IMR-90 (cell line): ENCODE data around the gene GPRIN3. TPM values are rescaled to one million over a fixed set of nuclear protein-coding genes. Genes with fewer than 3 reads are reported as not detected.

ENCODE experiments used
- ATAC-seq: fragments of 200-7000 bp; cut with Tn5 transposase; 2 replicates; pipeline ENCODE4 v1.9.1; 2020; ENCODE audit warnings: low read depth, mild to moderate bottlenecking, moderate library complexity
- BruUV-seq: library from RNA; stranded (reverse); fragments of 400-500 nt; replicated peaks from 2 replicates; lab custom pipeline; 2021; lab: Mats Ljungman, UMichigan
- CTCF ChIA-PET: fragments of 300-600 bp; formaldehyde crosslinking; extraction: SDS; loops from one replicate; lab custom pipeline; 2021; ENCODE audit warnings: antibody characterized with exemption; lab: Yijun Ruan, JAX
- POLR2A ChIA-PET: fragments of 300-600 bp; sonication (Branson Sonifier 250); formaldehyde crosslinking; loops from one replicate; lab custom pipeline; 2022; ENCODE audit warnings: antibody characterized with exemption; ENCODE audit not compliant: unreplicated experiment; lab: Charles Lee
- DNase-seq: peaks from one replicate; pipeline ENCODE4 v3.0.0; 2013
- H2AFZ ChIP-seq: replicated peaks from 2 replicates; pipeline ENCODE3; 2013; ENCODE audit warnings: low read length, mild to moderate bottlenecking; ENCODE audit not compliant: poor library complexity
- H2AK5ac ChIP-seq: 2 replicates; pipeline ENCODE4 v1.6.1; 2013; ENCODE audit warnings: low read depth, low read length, inconsistent platforms
- H2AK9ac ChIP-seq: replicated peaks from 2 replicates; pipeline ENCODE3; 2013; ENCODE audit warnings: mild to moderate bottlenecking, low read depth, low read length, moderate library complexity; ENCODE audit not compliant: poor library complexity
- H2BK120ac ChIP-seq: 2 replicates; pipeline ENCODE4 v1.6.1; 2013; ENCODE audit warnings: low read depth, low read length, inconsistent platforms
- H2BK15ac ChIP-seq: 3 replicates; pipeline ENCODE4 v1.6.1; 2013; ENCODE audit warnings: low read depth, low read length, inconsistent platforms
- H2BK20ac ChIP-seq: 2 replicates; pipeline ENCODE4 v1.6.1; 2013; ENCODE audit warnings: low read depth, mild to moderate bottlenecking, inconsistent platforms, low read length, moderate library complexity
- H2BK5ac ChIP-seq: 2 replicates; pipeline ENCODE4 v1.6.1; 2013; ENCODE audit warnings: mild to moderate bottlenecking, low read depth, low read length, inconsistent platforms; ENCODE audit not compliant: poor library complexity, severe bottlenecking
- H3K14ac ChIP-seq: replicated peaks from 2 replicates; pipeline ENCODE4 v1.6.1; 2013; ENCODE audit warnings: low read depth, low read length, inconsistent platforms
- H3K18ac ChIP-seq: 2 replicates; pipeline ENCODE4 v1.6.1; 2013; ENCODE audit warnings: low read depth, low read length, control low read depth
- H3K23ac ChIP-seq: 2 replicates; pipeline ENCODE4 v1.6.1; 2013; ENCODE audit warnings: low read depth, low read length, inconsistent platforms
- H3K27ac ChIP-seq: 2 replicates; pipeline ENCODE4 v1.5.1; 2013; ENCODE audit warnings: mild to moderate bottlenecking, control low read depth, low read length; ENCODE audit not compliant: insufficient read depth
- H3K27me3 ChIP-seq: 2 replicates; pipeline ENCODE4 v1.6.1; 2013; ENCODE audit warnings: low read length; ENCODE audit not compliant: control insufficient read depth, insufficient read depth
- H3K36me3 ChIP-seq: 2 replicates; pipeline ENCODE4 v1.6.1; 2013; ENCODE audit warnings: low read length, mixed read lengths; ENCODE audit not compliant: control insufficient read depth, insufficient read depth
- H3K4ac ChIP-seq: 2 replicates; pipeline ENCODE4 v1.6.1; 2013; ENCODE audit warnings: low read depth, low read length, inconsistent platforms
- H3K4me1 ChIP-seq: 2 replicates; pipeline ENCODE4 v1.6.1; 2013; ENCODE audit warnings: low read length, mixed read lengths; ENCODE audit not compliant: control insufficient read depth, insufficient read depth
- H3K4me2 ChIP-seq: 2 replicates; pipeline ENCODE4 v1.6.1; 2013; ENCODE audit warnings: low read depth, mild to moderate bottlenecking, control low read depth, low read length, moderate library complexity
- H3K4me3 ChIP-seq: 2 replicates; pipeline ENCODE4 v1.5.1; 2013; ENCODE audit warnings: low read depth, mild to moderate bottlenecking, control low read depth, low read length, moderate library complexity; ENCODE audit not compliant: insufficient read depth
- H3K56ac ChIP-seq: 2 replicates; pipeline ENCODE4 v1.6.1; 2013; ENCODE audit warnings: low read length, inconsistent platforms; ENCODE audit not compliant: insufficient read depth; ENCODE audit errors: extremely low read depth
- H3K79me1 ChIP-seq, 2 experiments: 2 replicates each; pipeline ENCODE4 v1.6.1; 2013; ENCODE audit warnings: low read length in 2 of 2, inconsistent platforms in 1 of 2, low read depth in 1 of 2
- H3K9ac ChIP-seq: 2 replicates; pipeline ENCODE4 v1.6.1; 2013; ENCODE audit warnings: low read depth, low read length, control low read depth
- H3K9me1 ChIP-seq: 2 replicates; pipeline ENCODE4 v1.6.1; 2013; ENCODE audit warnings: low read length, inconsistent platforms; ENCODE audit not compliant: insufficient read depth
- H3K9me3 ChIP-seq: 2 replicates; pipeline ENCODE4 v1.6.1; 2013; ENCODE audit warnings: low read length; ENCODE audit not compliant: control insufficient read depth, insufficient read depth
- H4K20me1 ChIP-seq: 2 replicates; pipeline ENCODE4 v1.6.1; 2013; ENCODE audit warnings: low read length, inconsistent platforms; ENCODE audit not compliant: insufficient read depth
- H4K5ac ChIP-seq: 2 replicates; pipeline ENCODE4 v1.6.1; 2013; ENCODE audit warnings: mild to moderate bottlenecking, low read depth, low read length, control low read depth
- H4K8ac ChIP-seq, 2 experiments: 2 replicates each; pipeline ENCODE4 v1.6.1; 2013; ENCODE audit warnings: low read depth in 2 of 2, low read length in 2 of 2, control low read depth in 1 of 2, inconsistent platforms in 1 of 2
- H4K91ac ChIP-seq: 2 replicates; pipeline ENCODE4 v1.6.1; 2013; ENCODE audit warnings: low read depth, low read length, inconsistent platforms; ENCODE audit not compliant: insufficient read depth
- BHLHE40 ChIP-seq: fragments of 150-350 bp; IDR thresholded peaks from 2 replicates; pipeline ENCODE4 v1.6.1; 2016; ENCODE audit warnings: mild to moderate bottlenecking, low read depth, low read length
- CEBPB ChIP-seq: IDR thresholded peaks from 2 replicates; pipeline ENCODE4 v1.6.1; 2012; ENCODE audit warnings: low read depth, low read length, improper control_type of control experiment
- CHD1 ChIP-seq: IDR thresholded peaks from 2 replicates; pipeline ENCODE4 v1.6.1; 2012; ENCODE audit warnings: low read depth, low read length, improper control_type of control experiment
- FOS ChIP-seq: fragments of 150-350 bp; IDR thresholded peaks from 2 replicates; pipeline ENCODE4 v1.6.1; 2016; ENCODE audit warnings: low read depth, low read length
- MAFK ChIP-seq: IDR thresholded peaks from 2 replicates; pipeline ENCODE4 v1.6.1; 2012; ENCODE audit warnings: low read depth, low read length, improper control_type of control experiment
- MAZ ChIP-seq: IDR thresholded peaks from 2 replicates; pipeline ENCODE4 v1.6.1; 2012; ENCODE audit warnings: low read depth, mild to moderate bottlenecking, low read length, improper control_type of control experiment, moderate library complexity, borderline replicate concordance
- MXI1 ChIP-seq: IDR thresholded peaks from 2 replicates; pipeline ENCODE4 v1.6.1; 2012; ENCODE audit warnings: low read depth, mild to moderate bottlenecking, low read length, moderate library complexity, borderline replicate concordance
- NFE2L2 ChIP-seq: fragments of 150-350 bp; IDR thresholded peaks from 2 replicates; pipeline ENCODE4 v1.6.1; 2016; ENCODE audit warnings: low read depth, mild to moderate bottlenecking, low read length
- POLR2A ChIP-seq: IDR thresholded peaks from 2 replicates; pipeline ENCODE4 v1.6.1; 2012; ENCODE audit warnings: mild to moderate bottlenecking, low read depth, low read length
- RAD21 ChIP-seq: IDR thresholded peaks from 2 replicates; pipeline ENCODE4 v1.6.1; 2012; ENCODE audit warnings: low read length, improper control_type of control experiment
- RCOR1 ChIP-seq: IDR thresholded peaks from 2 replicates; pipeline ENCODE4 v1.6.1; 2012; ENCODE audit warnings: mild to moderate bottlenecking, low read length, improper control_type of control experiment; ENCODE audit not compliant: insufficient replicate concordance
- RFX5 ChIP-seq: IDR thresholded peaks from 2 replicates; pipeline ENCODE4 v1.8.0; 2012; ENCODE audit warnings: low read depth, mild to moderate bottlenecking, low read length, moderate library complexity
- SMC3 ChIP-seq: fragments of 150-350 bp; IDR thresholded peaks from 2 replicates; pipeline ENCODE4 v1.6.1; 2016; ENCODE audit warnings: low read depth, mild to moderate bottlenecking, antibody characterized with exemption, low read length, moderate library complexity
- WGBS, 2 experiments: methylation state at CpG; one replicate each; pipeline versions ENCODE4 v1.1.5 to v1.1.7; 2013; ENCODE audit warnings: missing lambda C conversion rate in 2 of 2; ENCODE audit not compliant: insufficient read length in 1 of 2; ENCODE audit errors: extremely low coverage in 2 of 2; 5-methylcytosine and 5-hydroxymethylcytosine counted together
- dilution Hi-C: fragments of 300-500 bp; cut with HindIII; formaldehyde crosslinking; loops from one replicate; pipeline ENCODE4 v1.14.3; 2018; ENCODE audit warnings: low sequenced_read_pairs; ENCODE audit not compliant: unreplicated experiment
- in situ Hi-C: fragments of 300-500 bp; cut with MboI; formaldehyde crosslinking; loops from 3 replicates; pipeline ENCODE4 v1.14.3; 2019; ENCODE audit warnings: low sequenced_read_pairs, inconsistent platforms, mixed read lengths
- intact Hi-C: fragments of 100-400 bp; cut with micrococcal nuclease; formaldehyde crosslinking; loops from 2 replicates; pipeline ENCODE4 v1.10.0; 2022
- polyA plus RNA-seq, 3 experiments: library from polyadenylated mRNA; depleted of rRNA; stranded (reverse); fragments of >200 nt; gene quantifications; 2 replicates each; pipeline ENCODE4 v1.2.3, GENCODE V29; 2012; ENCODE audit warnings: low replicate concordance in 1 of 3
- total RNA-seq: library from RNA; depleted of rRNA; stranded (reverse); fragments of >200 nt; gene quantifications from 2 replicates; pipeline ENCODE4 v1.2.3, GENCODE V29; 2012
- TF ChIP-seq, protein P1 (sequence below): fragments of 150-350 bp; IDR thresholded peaks from 2 replicates; pipeline ENCODE4 v1.6.1; 2017; ENCODE audit warnings: mild to moderate bottlenecking, antibody characterized with exemption, low read length, low read depth
- TF ChIP-seq, protein P2 (sequence below): fragments of 150-350 bp; IDR thresholded peaks from 2 replicates; pipeline ENCODE4 v1.6.1; 2016; ENCODE audit warnings: low read depth, mild to moderate bottlenecking, low read length, moderate library complexity, borderline replicate concordance
- TF ChIP-seq, protein P3 (sequence below): conservative IDR thresholded peaks from 2 replicates; pipeline ENCODE4 v1.5.1; 2012; ENCODE audit warnings: mild to moderate bottlenecking, low read depth, low read length, improper control_type of control experiment

GPRIN3 gene
- total and polyA plus RNA-seq, 2 of the 4 experiments (the other 2 are of a cell fraction): under 0.01 TPM; not detected in 1

DNA sequence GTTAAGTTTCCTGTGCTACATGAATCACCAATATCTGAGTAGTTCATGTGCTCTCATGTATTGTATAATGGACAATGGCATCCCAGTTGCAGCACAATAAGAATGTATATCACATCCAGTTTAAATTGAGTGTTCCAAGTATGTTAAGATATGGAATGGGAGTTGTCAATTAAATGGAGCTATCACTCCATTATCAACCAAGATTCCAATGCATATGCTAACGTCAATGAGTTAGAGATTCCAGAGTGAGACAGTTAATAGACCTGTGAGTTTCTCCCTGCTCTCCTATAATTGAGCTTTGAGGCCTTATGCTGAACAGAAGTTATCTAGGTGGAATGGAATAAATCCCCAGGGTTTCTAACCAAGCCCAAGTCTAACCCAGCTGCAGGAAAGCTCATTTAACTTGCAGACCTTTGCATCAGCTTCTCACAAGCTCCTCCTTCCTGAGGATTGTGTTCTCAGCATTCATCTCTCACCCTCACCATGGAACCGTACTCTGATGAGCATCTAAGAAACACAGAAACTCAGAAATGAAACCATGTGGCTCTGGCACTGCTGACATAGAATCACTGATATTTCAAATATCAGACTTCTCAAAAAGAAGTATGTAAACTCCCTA lies 111.4 kb downstream of the GPRIN3 start:
- Histone ChIP-seq H3K9me1 (no peaks in the 10 kb centered on the region), H3K4ac (no peak overlapping the region), H3K36me3 (no peaks in the 10 kb centered on the region), H2BK5ac (no peak overlapping the region), H3K79me1 (no peaks in the 10 kb centered on the region), H3K27me3 (no peaks in the 10 kb centered on the region), H4K5ac (no peak overlapping the region), H3K27ac (no peak overlapping the region), H3K18ac (no peak overlapping the region), H3K56ac (no peak overlapping the region), H3K9ac (no peak overlapping the region), H3K9me3 (no peaks in the 10 kb centered on the region), H4K8ac (no peak overlapping the region), H2BK20ac (no peak overlapping the region), H2AK5ac (no peak overlapping the region), H3K4me3 (no peak overlapping the region), H2BK15ac (no peak overlapping the region), H4K20me1 (no peaks in the 10 kb centered on the region), H3K14ac (no peak overlapping the region), H3K4me1 (no peaks in the 10 kb centered on the region), H2AK9ac (no peak overlapping the region), H2BK120ac (no peak overlapping the region), H3K4me2 (no peak overlapping the region), H3K23ac (no peak overlapping the region), H2AFZ (no peak overlapping the region), H4K91ac (no peak overlapping the region)
- DNase-seq (no peak), ATAC-seq (no peak)
- ChIA-PET POLR2A (no interaction called here), CTCF (no interaction called here)
- in situ Hi-C loops (no loop called here), intact Hi-C loops (no loop called here), dilution Hi-C loops (no loop called here)
- TF ChIP-seq RCOR1 (no peak), RFX5 (no peak), MXI1 (no peak), MAFK (no peak), SMC3 (no peak), POLR2A (no peak), CEBPB (no peak), FOS (no peak), MAZ (no peak), BHLHE40 (no peak), CHD1 (no peak), RAD21 (no peak), NFE2L2 (no peak)
- TF ChIP-seq, protein P1, sequence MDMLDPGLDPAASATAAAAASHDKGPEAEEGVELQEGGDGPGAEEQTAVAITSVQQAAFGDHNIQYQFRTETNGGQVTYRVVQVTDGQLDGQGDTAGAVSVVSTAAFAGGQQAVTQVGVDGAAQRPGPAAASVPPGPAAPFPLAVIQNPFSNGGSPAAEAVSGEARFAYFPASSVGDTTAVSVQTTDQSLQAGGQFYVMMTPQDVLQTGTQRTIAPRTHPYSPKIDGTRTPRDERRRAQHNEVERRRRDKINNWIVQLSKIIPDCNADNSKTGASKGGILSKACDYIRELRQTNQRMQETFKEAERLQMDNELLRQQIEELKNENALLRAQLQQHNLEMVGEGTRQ: no peak
- TF ChIP-seq, protein P2, sequence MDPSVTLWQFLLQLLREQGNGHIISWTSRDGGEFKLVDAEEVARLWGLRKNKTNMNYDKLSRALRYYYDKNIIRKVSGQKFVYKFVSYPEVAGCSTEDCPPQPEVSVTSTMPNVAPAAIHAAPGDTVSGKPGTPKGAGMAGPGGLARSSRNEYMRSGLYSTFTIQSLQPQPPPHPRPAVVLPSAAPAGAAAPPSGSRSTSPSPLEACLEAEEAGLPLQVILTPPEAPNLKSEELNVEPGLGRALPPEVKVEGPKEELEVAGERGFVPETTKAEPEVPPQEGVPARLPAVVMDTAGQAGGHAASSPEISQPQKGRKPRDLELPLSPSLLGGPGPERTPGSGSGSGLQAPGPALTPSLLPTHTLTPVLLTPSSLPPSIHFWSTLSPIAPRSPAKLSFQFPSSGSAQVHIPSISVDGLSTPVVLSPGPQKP: no peak
- TF ChIP-seq, protein P3, sequence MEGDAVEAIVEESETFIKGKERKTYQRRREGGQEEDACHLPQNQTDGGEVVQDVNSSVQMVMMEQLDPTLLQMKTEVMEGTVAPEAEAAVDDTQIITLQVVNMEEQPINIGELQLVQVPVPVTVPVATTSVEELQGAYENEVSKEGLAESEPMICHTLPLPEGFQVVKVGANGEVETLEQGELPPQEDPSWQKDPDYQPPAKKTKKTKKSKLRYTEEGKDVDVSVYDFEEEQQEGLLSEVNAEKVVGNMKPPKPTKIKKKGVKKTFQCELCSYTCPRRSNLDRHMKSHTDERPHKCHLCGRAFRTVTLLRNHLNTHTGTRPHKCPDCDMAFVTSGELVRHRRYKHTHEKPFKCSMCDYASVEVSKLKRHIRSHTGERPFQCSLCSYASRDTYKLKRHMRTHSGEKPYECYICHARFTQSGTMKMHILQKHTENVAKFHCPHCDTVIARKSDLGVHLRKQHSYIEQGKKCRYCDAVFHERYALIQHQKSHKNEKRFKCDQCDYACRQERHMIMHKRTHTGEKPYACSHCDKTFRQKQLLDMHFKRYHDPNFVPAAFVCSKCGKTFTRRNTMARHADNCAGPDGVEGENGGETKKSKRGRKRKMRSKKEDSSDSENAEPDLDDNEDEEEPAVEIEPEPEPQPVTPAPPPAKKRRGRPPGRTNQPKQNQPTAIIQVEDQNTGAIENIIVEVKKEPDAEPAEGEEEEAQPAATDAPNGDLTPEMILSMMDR: no peak
- no TSS peak for BruUV-seq
- no CpG with 5 or more reads among the region's 2 CpGs for WGBS, 2 experiments
